SJSA1 (cell line): ENCODE measurements around the gene APC2. TPM values are rescaled to one million over a fixed set of nuclear protein-coding genes. Genes with fewer than 3 reads are reported as not detected.
A peak's percentile ranks its signal among the peaks of the same experiment; 100 is the strongest.

Source experiments
- DNase-seq, 2 experiments: peaks; one replicate each; pipeline ENCODE4 v3.0.0-alpha.2; 2015 to 2020; ENCODE audit warnings: low spot score in 2 of 2, low read depth in 1 of 2
- H3K27ac ChIP-seq: fragments of 250-450 bp; sonication (Bioruptor Pico); 2 replicates; pipeline ENCODE4 v1.5.1; 2020; ENCODE audit warnings: mild to moderate bottlenecking, moderate library complexity
- H3K27me3 ChIP-seq: fragments of 250-450 bp; sonication (Bioruptor Pico); replicated peaks from 2 replicates; pipeline ENCODE4 v1.5.1; 2020; ENCODE audit warnings: mild to moderate bottlenecking, moderate library complexity
- H3K36me3 ChIP-seq: fragments of 250-450 bp; sonication (Bioruptor Pico); 2 replicates; pipeline ENCODE4 v1.5.1; 2020; ENCODE audit warnings: mild to moderate bottlenecking
- H3K4me1 ChIP-seq: fragments of 250-450 bp; sonication (Bioruptor Pico); replicated peaks from 2 replicates; pipeline ENCODE4 v1.6.1; 2021; ENCODE audit warnings: mild to moderate bottlenecking
- H3K4me3 ChIP-seq: fragments of 250-450 bp; sonication (Bioruptor Pico); 2 replicates; pipeline ENCODE4 v1.5.1; 2020; ENCODE audit warnings: mild to moderate bottlenecking
- H3K9me3 ChIP-seq: fragments of 250-450 bp; sonication (Bioruptor Pico); replicated peaks from 2 replicates; pipeline ENCODE4 v1.5.1; 2020; ENCODE audit warnings: mild to moderate bottlenecking
- total RNA-seq: library from RNA; depleted of rRNA; stranded (reverse); fragments of >200 nt; shearing (Covaris generic); gene quantifications from 2 replicates; pipeline ENCODE4 v1.2.3, GENCODE V29; 2014

The APC2 gene
- total RNA-seq, 1 experiment from 2014 or later: not detected

DNA sequence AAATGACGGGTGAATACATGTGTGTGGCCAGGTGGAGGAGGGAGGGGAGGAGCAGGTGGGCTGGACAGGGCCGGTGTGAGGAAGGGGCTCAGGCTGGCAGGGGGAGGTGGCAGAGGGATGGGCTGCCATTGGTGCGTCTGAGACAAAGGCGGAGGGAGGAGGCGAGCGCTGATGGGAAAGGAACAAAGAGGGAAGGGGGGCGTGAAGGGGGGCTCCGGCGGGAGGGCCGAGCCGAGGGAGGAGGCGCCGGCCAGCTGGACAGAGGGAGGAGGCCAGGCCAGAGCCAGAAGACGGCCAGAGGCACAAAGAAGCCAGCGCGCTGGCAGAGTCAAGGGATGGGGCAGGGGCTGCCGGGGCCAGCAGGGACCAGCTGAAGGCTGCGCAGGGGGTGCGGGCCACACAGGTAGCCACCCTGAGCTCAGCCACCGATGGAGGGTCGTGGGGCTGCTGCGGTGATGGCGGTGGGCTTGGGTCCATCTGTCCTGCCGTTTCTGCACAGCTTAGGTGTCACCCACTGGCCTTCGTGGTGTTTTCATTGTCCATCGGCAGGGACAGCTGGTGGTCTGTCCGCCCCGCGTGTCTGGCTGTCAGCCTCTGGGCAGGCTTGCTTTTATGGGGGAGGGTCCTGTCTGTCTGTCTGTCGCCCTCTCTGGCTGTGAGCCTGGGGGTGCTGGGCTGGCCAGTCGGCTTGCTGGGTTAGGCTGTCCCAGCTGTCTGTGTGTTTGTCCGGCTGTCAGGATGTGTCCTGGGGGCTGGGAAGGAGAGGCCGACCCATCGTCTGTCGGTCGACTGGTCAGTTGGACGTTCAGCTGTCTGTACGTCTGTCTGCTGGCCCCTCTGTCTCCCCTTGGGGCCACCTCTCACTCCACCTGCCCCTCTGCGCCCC, 2.2 kb downstream of the APC2 start:
- no peak for DNase-seq
- H3K4me3 ChIP-seq: no peak overlapping the region
- peaks cover 93% of the 10 kb centered on the region for H3K27me3 ChIP-seq
- H3K4me1 ChIP-seq: peaks cover 24% of the 10 kb centered on the region
- H3K9me3 ChIP-seq: no peaks in the 10 kb centered on the region; the same call in 1 of the 2 replicates
- H3K27ac ChIP-seq: no peak overlapping the region
- H3K36me3 ChIP-seq: no peaks in the 10 kb centered on the region; the same call in 1 of the 2 replicates

DNA sequence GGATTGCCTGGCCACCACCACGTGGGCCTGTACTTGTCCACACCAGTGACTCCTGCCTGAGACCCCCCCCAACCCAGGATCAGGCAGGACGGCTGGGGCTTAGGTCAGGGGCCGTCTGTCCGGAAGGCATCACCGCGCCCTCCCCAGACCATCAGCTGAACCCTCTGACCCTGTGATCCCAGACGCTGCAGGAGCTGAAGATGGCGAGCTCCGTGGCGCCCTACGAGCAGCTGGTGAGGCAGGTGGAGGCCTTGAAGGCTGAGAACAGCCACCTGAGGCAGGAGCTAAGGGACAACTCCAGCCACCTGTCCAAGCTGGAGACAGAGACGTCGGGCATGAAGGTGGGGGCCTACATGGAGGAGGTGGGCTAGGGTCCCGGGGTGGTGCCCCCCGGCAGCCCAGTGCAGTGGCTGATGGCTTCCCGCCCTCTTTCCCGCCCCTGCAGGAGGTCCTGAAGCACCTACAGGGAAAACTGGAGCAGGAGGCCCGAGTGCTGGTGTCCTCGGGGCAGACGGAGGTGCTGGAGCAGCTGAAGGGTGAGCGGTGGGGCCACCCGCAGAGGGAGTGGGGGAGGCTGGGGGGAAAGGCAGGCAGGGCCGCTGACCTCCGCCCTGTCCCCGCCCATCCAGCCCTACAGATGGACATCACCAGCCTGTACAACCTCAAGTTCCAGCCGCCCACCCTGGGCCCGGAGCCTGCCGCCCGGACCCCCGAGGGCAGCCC, 3.0 kb downstream of the APC2 start:
- no peak overlapping the region for H3K4me3 ChIP-seq
- H3K27ac ChIP-seq: no peak overlapping the region
- DNase-seq: no peak
- H3K9me3 ChIP-seq: no peaks in the 10 kb centered on the region; the same call in 1 of the 2 replicates
- H3K36me3 ChIP-seq: no peaks in the 10 kb centered on the region; the same call in 1 of the 2 replicates
- peaks cover 91% of the 10 kb centered on the region for H3K27me3 ChIP-seq
- H3K4me1 ChIP-seq: peaks cover 25% of the 10 kb centered on the region

DNA sequence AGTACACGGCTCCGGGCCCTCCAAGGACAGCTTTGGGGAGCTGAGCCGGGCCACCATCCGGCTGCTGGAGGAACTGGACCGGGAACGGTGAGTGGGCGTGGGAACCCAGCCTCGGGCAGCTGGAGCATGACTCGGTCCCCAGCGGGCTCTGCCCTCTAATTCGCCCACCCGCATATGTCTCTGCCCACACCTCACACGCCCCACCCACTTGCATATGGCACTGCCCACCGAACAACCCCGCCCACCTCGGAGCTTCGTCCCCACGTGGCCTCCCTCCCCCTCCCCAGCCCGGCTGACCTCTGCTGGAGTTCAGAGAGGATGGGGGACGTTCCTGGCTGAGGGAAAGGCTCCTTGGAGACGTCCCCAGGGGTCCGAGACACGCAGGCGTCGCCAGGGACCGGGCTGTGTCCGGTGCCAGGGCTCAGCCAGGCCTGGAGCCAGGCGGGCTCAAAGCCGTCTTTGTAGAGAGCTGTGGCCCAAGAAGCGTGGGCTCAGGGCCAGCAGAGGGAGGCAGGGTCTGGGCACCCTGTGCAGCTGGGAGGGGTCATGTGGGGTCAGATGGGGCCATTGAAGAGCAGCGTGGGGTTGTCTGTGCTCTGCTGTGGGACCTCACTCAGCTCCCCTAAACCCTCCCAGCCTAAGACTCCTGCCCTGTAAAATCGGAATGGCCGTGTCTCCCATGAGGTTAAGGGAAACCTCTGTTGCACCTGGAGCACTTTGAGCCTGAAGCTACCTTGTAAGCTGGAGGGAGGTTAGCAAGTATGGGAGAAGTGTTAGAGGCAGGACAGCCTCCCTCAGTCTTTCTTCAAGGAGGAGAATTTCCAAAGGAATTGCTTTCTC, 3.8 kb downstream of the APC2 start:
- H3K27ac ChIP-seq: no peak overlapping the region
- H3K9me3 ChIP-seq: no peaks in the 10 kb centered on the region; the same call in 1 of the 2 replicates
- H3K4me3 ChIP-seq: no peak overlapping the region
- DNase-seq: peak; percentile 13 to 79
- H3K36me3 ChIP-seq: no peaks in the 10 kb centered on the region; the same call in 1 of the 2 replicates
- H3K27me3 ChIP-seq: peaks cover 93% of the 10 kb centered on the region
- peaks cover 25% of the 10 kb centered on the region for H3K4me1 ChIP-seq

DNA sequence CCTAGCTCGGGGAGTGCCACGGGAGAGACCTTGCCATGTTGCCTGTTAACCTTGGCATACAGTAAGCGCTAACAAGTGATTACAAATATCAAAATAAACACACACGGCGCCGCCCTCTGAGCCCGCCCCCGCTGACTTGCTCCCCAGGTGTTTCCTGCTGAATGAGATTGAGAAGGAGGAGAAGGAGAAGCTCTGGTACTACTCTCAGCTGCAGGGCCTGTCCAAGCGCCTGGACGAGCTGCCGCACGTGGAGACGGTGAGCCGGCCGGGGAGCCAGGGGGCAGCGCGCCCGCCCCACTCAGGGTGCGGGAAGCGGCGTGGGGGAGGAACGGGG, 5.0 kb downstream of the APC2 start:
- Histone ChIP-seq H3K4me1 (peaks cover 25% of the 10 kb centered on the region), H3K36me3 (no peaks in the 10 kb centered on the region; the same call in 1 of the 2 replicates), H3K27me3 (peaks cover 81% of the 10 kb centered on the region), H3K27ac (no peak overlapping the region), H3K9me3 (no peaks in the 10 kb centered on the region; the same call in 1 of the 2 replicates), H3K4me3 (no peak overlapping the region)
- no peak for DNase-seq

DNA sequence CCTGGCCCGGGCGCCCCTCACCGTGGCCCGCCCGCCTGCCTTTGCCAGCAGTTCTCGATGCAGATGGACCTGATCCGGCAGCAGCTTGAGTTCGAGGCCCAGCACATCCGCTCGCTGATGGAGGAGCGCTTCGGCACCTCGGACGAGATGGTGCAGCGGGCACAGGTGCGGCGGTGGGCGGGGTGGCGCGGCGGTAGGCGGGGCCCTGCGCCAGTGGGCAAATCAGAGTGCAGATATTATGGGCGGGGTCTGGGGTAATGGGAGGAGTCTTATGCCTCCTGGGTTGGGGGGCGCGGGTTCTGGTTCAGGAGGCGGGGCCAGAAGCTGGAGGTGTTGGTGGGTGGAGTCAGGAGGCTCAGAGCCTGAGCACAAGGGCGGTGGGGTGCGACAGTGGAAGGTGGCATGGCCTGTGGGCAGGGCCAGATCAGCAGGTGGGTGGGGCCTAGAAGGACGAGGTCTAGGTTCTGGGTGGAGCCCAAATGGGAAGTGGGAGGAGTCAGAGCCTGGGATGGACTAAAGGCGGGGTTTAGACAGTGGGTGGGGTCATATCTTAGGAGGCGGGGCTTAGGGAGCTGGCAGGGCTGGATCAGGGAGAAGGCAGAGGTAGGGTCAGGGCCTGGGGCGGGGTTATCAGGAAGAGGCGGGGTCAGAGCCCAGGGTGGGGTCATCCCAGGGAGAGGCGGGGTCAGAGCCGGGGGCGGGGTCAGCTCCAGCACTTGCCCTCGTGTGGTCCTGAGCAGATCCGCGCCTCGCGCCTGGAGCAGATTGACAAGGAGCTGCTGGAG, 5.6 kb downstream of the APC2 start:
- Histone ChIP-seq H3K27ac (no peak overlapping the region), H3K9me3 (no peaks in the 10 kb centered on the region), H3K27me3 (peaks cover 75% of the 10 kb centered on the region), H3K36me3 (peaks cover 4% of the 10 kb centered on the region), H3K4me3 (no peak overlapping the region), H3K4me1 (peaks cover 25% of the 10 kb centered on the region)
- DNase-seq: peak; percentile 52 to 78

DNA sequence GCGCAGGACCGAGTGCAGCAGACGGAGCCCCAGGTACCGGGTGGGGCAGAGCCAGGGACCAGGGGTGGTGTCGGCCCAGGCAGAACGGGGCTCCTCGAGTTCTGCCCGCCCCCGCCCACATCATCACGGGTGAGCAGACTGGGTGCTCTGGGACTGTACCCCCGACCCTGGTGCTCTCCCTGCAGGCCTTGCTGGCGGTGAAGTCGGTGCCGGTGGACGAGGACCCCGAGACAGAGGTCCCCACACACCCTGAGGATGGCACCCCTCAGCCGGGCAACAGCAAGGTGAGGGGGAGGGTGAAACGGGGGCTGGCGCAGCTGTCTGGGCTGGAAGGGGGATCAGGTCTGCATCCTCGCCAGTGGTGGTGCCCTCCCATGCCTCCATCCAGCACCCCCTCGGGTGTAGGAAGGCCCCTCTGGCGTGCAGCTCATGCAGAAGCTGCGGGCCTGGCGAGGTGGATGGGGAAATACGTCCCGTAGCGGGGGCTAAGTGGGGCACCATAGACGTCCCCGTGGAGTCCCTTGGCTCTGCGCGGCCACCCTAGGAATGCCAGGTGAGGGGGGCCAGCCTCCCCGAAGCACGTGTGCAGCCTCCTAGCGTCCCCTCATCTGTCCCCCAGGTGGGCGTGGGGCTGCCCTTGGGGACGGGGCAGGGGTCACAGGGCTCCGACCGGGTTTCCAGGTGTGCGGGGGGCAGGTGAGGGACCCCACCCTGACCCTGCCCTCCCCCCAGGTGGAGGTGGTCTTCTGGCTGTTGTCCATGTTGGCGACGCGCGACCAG, 6.4 kb downstream of the APC2 start:
- Histone ChIP-seq H3K4me3 (no peak overlapping the region), H3K4me1 (peaks cover 25% of the 10 kb centered on the region), H3K27ac (no peak overlapping the region), H3K36me3 (peaks cover 8% of the 10 kb centered on the region; the same call in 1 of the 2 replicates), H3K27me3 (peaks cover 67% of the 10 kb centered on the region), H3K9me3 (no peaks in the 10 kb centered on the region)
- DNase-seq: no peak

DNA sequence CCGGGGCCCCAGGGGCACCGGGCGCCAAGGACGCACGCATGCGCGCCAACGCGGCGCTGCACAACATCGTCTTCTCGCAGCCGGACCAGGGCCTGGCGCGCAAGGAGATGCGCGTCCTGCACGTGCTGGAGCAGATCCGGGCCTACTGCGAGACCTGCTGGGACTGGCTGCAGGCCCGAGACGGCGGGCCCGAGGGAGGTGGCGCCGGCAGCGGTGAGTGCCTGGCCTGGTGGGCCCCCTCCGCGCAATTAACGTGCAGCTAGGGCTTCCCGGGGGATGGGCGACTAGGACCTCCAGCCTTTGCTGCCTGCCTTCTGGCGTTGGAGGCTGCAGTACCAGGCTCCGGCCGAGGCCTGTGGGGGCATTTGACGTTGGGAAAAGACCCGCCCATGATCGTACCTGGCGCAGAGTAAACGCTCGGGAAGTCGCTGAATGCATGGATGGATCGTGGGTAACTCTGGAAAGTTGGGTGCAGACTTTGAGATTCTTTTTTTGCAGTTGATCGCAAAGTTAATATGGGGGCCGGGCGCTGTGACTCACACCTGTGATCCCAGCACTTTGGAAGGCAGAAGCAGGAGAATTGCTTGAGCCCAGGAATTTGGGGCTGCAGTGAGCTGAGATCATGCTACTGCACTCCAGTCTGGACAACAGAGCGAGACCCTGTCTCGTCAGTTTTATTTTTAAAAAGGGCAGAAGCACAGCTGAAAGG, 7.3 kb downstream of the APC2 start:
- H3K4me3 ChIP-seq: no peak overlapping the region
- H3K9me3 ChIP-seq: no peaks in the 10 kb centered on the region
- peaks cover 8% of the 10 kb centered on the region; the same call in 1 of the 2 replicates for H3K36me3 ChIP-seq
- peaks cover 58% of the 10 kb centered on the region for H3K27me3 ChIP-seq
- peaks cover 25% of the 10 kb centered on the region for H3K4me1 ChIP-seq
- H3K27ac ChIP-seq: no peak overlapping the region
- DNase-seq: peak in 1 of 2 experiments; percentile 14

DNA sequence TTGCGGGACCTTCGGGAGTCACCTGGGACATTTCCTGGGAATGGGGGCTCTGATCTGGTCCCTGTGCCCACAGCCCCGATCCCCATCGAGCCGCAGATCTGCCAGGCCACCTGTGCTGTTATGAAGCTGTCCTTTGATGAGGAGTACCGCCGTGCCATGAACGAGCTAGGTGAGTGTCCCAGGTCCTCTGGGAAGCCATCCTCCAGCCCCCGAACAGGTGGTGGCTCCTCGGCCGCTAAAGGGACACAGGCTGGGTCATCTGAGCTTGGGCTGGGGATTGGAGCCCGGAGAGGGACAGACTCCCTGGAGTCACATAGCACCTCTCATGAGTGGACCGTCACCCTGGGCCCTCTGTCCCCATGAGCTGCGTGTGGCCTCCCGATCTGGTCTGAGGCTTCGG, 8.0 kb downstream of the APC2 start:
- H3K27ac ChIP-seq: no peak overlapping the region
- no peaks in the 10 kb centered on the region for H3K9me3 ChIP-seq
- no peak overlapping the region for H3K4me3 ChIP-seq
- H3K27me3 ChIP-seq: peaks cover 51% of the 10 kb centered on the region
- no peak for DNase-seq
- peaks cover 8% of the 10 kb centered on the region; the same call in 1 of the 2 replicates for H3K36me3 ChIP-seq
- peaks cover 25% of the 10 kb centered on the region for H3K4me1 ChIP-seq

DNA sequence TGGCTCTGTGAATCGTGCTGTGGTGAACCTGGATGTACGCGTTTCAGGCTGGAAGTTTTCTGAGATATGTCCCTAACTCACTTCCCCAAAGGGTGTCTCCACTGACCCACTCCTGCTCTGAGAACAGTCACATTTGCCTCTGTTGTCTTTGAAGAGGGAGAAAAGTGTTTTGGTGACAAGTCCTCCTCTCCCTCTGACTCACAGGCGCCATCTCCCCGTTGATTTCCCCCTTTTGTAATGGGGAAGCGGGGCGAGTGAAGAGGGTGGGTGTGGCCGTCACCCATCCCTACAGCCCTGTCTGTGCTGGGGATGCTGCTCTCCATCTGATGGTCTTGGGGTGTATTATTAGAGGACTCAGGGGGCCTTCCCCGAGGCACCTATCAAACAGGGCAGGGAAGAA, 9.6 kb downstream of the APC2 start:
- H3K27ac ChIP-seq: no peak overlapping the region
- DNase-seq: no peak
- no peak overlapping the region for H3K4me3 ChIP-seq
- H3K36me3 ChIP-seq: peaks cover 8% of the 10 kb centered on the region; the same call in 1 of the 2 replicates
- no peaks in the 10 kb centered on the region for H3K9me3 ChIP-seq
- H3K27me3 ChIP-seq: peaks cover 35% of the 10 kb centered on the region
- H3K4me1 ChIP-seq: peaks cover 18% of the 10 kb centered on the region

DNA sequence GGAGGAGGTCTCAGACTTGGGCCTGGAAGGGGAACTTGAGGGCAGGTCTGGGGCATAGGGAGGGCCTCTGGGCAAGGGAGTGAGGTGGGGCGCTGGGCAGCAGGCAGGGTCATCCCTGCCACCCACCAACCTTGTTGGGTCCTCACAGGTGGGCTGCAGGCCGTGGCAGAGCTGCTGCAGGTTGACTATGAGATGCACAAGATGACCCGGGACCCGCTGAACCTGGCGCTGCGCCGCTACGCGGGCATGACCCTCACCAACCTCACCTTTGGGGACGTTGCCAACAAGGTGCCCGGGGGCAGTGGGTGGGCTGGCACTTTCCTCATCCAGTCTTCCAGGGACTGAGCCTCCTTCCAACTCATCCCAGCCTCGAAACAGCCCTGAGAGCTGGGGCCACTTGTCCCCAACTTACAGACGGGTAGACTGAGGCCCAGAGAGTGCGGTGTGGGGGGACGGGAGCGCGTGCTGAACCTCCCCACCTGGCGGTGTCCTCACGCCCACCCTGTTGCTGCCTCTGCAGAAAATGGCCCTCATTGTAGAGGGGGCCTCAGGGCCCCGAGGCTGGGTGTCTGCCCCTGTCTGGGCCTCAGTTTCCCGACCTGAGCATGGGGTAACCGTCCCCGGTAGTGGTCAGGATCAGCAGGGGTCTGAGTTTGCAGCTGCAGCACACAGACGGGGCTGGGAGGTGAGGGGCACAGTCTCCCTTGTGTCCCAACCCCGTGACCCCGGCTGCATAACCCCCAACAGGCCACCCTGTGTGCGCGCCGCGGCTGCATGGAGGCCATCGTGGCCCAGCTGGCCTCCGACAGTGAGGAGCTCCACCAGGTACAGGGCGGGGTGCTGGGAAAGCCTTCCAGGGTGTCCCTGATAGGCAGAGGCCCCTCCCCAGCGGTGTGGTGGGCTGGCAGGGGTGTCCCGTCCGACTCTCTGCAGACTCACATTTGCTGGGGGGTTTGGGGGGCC, 10.4 kb downstream of the APC2 start:
- no peak for DNase-seq
- no peak overlapping the region for H3K4me3 ChIP-seq
- H3K36me3 ChIP-seq: peaks cover 8% of the 10 kb centered on the region; the same call in 1 of the 2 replicates
- peaks cover 27% of the 10 kb centered on the region for H3K27me3 ChIP-seq
- H3K9me3 ChIP-seq: no peaks in the 10 kb centered on the region
- peaks cover 16% of the 10 kb centered on the region for H3K4me1 ChIP-seq
- H3K27ac ChIP-seq: no peak overlapping the region

DNA sequence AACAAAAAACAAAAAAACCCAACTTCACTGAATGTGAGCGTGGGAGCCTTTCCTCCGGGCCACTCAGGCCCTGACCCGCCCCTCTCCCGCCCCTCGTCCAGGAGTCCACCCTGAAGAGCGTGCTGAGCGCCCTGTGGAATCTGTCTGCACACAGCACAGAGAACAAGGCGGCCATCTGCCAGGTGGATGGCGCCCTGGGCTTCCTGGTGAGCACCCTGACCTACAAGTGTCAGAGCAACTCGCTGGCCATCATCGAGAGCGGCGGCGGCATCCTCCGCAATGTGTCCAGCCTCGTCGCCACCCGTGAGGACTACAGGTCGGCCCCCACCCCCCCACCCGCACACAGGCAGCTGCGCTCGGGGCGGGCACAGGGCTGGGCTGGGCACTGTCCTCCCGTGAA, 11.9 kb downstream of the APC2 start:
- H3K9me3 ChIP-seq: no peaks in the 10 kb centered on the region
- peaks cover 4% of the 10 kb centered on the region for H3K4me1 ChIP-seq
- no peak for DNase-seq
- no peak overlapping the region for H3K4me3 ChIP-seq
- peaks cover 16% of the 10 kb centered on the region for H3K27me3 ChIP-seq
- peaks cover 8% of the 10 kb centered on the region; the same call in 1 of the 2 replicates for H3K36me3 ChIP-seq
- H3K27ac ChIP-seq: no peak overlapping the region
